CD4-positive, alpha-beta T cell treated with Interleukin-17A for 4 hours (primary cell): ENCODE measurements around the gene POLR2I.
"Not testable (repeated sequence)": the region's sequence is repeated elsewhere in the genome, so short reads cannot be mapped to it uniquely, and the experiment has no call there.

Source experiments
- DNase-seq: peaks from one replicate; pipeline ENCODE4 v3.0.0-alpha.2; 2020; ENCODE audit warnings: mixed read lengths

POLR2I gene

DNA sequence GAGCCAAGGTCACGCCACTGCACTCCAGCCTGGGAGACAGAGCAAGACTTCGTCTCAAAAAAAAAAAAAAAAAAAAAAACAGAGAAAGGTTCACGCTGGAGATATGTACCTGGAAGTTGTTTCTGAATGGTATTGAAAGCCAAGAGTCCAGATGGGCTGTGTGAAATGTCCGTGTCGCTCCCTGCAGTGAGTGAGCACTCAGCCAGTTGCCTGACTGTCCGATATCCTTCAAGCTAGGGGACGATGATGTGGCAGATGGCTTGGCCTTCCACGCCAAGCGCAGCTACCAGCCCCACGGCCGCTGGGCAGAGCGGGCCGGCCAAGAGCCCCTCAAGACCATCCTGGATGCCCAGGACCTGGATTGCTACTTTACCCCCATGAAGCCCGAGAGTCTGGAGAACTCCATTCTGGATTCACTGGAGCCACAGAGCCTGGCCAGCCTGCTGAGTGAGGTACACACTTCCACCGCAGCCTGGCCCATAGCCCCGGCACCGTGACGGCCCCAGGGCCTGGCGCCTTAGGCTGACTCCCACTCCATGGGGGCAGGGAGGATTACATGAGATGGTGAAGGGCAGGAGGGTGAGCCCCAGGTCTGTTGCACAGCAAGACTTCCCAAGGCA lies 15.4 kb downstream of the POLR2I start:
- no peak for DNase-seq

DNA sequence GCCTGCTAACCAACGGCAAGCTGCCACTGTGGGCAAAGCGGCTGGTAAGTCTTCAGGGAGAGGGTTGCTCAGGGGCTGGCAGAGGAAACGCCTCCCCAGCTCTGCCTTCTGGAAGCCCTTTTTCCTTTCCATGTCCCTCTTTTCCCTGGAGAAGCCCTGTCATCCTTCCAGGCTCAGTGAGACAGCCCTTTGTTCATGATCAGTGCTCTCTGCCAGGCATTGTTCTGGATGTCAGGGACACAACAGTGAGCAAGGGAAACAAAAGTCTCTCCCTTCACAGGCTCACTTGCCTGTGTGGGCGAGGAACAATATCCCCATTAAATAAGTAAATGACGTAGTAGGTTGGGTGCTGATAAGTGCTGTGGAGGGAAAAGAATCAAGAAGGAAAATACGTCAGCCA lies 17.6 kb downstream of the POLR2I start:
- DNase-seq, result no peak

DNA sequence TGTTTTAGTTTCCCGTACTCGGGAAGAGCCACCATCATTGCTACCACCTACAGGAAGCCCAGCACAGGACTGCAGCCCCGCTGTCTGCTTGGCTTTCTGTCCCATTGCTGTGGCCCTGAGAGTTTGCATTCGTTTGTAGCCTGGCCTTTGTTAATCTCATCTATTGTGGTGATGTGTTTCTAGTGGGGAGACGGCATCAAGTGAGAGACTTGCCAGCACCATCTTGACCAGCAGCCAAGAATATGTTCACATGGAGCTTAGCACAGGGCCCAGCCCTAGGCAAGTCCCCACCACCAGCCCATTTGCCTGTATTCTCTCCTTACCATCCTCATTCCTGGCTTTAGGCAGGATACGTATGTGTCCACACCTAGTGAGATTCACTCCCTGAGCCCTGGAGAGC lies 21.0 kb downstream of the POLR2I start:
- no peak for DNase-seq

DNA sequence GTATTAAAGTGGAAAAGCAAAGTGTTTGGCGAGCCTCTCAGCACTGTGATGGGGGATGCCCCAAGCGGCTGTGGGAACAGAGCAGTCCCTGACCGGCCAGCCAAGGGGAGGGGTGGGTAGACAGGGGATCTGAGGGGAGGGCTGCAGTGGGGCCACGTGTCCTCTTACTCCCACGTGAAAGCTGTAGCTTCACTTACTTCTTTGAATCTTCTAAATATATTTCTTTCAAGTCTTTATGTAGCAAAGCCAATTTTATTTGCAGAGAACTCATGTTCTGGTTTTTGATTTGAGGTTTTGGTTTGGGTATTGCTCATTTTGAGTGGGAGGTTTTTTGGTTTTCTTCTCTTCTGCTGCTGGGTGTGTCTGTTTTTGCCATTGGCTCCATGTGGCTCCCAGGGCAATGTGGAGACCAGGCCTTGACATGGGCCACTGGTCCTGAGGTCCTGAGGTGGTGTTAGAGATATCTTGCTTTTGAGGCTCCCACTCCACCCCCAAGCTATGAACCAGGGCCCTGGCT lies 21.5 kb downstream of the POLR2I start:
- no peak for DNase-seq

DNA sequence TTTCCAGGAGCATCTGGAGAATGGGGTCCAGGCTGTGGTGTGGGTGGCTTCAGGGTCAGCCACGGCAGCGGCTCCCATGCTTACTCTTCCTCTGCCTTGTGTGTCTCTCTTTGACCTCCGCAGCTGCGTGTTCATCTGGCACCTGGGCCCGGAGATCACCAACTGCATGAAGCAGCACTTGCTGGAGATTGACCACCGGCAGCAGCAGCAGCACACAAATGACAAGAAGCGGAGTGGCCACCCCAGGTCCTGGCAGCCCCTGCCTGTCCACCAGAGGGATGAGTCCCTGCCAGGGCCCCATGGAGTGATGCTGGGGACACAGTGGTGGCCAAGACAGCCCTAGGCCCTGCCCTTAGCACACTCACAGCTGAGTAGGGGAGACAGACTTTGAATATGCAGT lies 22.1 kb downstream of the POLR2I start:
- DNase-seq, result no peak

DNA sequence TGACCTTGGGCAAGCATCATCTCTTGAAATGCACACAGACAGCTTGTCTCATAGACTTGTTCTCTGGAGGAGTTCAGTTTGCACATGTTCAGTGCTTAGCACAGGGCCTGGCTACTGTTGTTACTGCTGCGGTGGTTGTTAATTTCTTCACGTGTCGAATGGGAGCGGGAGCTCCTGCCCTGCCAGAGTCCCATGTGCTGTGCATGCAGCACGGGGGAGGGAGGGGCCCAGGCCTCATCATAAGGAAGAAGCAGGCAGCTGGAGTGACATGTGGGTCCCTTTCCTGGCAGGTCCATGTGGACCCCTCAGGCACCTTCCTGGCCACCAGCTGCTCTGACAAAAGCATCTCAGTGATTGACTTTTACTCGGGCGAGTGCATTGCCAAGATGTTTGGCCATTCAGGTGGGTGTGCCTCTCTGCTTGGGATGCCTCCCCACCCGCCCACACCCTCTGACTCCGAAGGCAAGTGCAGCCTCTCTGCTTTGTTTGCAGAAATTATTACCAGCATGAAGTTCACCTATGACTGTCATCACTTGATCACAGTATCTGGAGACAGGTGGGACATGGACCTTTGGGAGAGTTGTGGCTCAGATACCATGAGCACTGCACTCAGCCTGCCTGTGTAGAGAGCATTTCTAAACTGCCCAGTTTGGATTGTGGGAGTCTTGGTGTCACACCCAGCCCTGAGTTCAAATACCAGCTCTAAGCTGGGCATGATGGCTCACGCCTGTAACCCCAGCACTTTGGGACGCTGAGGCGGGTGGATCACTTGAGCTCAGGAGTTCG lies 23.6 kb downstream of the POLR2I start:
- DNase-seq, result no peak

DNA sequence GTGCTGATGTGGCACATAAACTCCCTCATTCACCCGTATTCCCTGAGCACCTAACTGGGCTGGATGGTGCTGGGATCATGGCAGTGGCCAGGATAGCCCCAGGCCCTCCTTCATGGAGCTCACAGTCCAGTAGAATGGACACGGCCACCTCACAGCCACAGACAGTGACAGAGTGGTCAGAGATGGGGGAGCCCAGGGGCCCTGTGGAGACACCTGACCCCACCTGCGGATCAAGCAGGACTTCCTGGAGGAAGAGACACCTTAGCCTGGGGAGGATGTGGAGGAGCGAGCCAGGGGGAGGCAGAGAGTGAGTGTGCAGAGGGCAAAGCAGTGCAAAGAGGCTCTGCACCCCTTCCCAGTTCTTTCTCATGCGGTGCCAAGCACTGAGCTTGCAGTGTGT lies 24.8 kb downstream of the POLR2I start:
- DNase-seq, result no peak

DNA sequence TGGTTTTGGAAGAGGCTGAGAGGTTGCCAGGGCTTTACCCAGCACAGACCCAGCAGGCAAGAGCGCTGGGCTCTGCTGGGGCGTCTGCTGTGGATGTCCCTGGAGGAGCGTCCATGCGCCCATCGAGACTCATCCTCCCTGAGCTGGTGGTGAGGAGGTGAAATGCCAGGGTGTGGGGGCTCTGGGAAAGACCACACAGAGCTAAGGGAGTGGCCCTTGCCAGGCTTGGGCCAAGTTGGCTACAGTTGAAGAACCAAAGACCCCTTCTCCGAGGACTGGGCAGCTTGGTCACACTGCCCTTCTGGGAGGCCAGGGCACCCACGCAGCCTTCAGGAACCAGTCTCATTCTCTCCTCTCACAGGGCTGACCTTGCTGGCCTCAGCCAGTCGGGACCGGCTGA lies 28.3 kb downstream of the POLR2I start:
- DNase-seq, result no peak

DNA sequence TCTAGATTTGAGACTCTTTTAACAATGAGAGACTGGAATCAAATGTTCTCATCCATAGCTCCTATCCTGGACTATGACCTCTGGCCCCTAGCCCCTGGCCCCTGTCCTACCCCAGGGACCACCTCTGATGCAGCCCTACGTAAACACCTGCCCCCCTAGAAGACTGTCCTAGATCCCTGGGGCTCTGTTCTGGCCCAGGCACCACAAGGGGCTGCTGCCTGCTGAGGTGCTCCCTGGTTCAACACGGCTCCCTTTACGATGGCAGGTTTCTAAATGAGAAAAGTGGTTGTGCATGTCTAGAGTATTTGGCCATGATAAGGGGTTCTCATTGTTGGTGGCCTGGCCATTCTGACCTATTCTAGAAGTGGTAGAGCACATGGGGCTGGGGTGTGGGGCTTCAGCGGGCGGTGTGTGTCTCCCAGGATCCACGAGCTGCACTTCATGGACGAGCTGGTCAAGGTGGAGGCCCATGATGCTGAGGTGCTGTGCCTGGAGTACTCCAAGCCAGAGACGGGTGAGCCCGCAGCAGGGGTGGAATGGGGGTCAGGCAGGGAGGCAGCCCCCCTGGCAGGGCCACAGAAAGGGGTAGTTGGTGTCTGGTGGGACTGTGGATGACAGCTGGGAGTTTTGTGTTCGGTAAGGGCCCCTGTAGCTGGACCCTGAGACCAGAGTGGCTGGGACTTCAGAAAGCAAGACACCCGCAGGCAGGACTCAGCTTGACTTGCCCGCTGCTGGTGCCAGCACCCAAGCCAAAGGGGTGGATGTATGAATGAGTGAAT lies 30.3 kb downstream of the POLR2I start:
- DNase-seq, result no peak

DNA sequence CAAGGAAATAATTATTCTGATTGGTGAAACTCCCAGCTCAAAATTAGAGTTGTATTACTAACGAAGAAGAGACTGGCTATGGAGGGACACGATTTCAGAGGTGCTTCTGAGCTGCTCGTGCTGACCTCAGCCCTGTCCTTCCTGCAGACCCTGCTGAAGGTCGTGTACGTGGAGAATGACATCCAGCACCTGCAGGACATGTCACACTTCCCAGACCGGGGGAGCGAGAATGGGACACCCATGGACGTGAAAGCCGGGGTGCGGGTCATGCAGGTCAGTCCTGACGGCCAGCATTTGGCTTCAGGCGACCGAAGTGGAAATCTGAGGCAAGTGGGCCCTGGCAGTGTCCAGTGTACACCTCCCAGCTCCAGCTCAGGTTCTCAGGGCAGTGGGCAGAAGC lies 31.8 kb downstream of the POLR2I start:
- no peak for DNase-seq

DNA sequence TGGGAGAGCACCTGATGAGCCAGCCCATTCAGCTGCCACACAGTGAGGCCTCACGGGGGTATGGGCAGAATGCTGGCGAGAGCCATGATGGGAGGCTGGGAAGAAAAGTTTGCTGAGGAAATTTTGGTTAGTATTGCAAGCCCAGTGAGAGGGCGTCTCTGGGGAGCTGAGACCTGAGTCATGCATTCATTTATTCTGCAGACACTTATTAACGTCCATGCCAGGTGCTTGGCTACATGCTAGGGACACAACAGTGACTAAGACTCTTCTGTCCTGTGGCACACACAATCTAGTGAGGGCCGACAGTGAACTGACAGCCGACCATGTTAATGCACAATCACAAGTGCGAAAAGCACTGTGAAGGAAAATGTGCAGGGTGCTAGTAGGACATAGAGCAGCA lies 32.8 kb downstream of the POLR2I start:
- no peak for DNase-seq

DNA sequence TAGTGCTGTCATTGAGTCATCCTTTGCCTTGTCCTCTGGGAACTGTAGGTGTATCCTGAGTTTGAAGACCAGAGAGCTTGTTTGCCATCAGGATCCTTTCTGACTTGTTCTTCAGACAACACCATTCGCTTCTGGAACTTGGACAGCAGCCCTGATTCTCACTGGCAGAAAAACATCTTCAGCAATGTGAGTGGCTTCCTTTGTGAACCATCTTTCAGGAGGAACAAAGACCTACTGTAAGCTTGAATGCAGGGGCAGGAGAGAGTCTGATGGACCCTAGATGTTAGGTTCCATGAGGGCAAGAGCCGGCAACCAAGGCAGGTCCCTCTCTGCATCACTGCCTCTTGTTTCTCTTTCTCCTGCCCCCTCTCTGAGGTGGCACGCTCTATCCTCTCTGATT lies 33.3 kb downstream of the POLR2I start:
- no peak for DNase-seq

DNA sequence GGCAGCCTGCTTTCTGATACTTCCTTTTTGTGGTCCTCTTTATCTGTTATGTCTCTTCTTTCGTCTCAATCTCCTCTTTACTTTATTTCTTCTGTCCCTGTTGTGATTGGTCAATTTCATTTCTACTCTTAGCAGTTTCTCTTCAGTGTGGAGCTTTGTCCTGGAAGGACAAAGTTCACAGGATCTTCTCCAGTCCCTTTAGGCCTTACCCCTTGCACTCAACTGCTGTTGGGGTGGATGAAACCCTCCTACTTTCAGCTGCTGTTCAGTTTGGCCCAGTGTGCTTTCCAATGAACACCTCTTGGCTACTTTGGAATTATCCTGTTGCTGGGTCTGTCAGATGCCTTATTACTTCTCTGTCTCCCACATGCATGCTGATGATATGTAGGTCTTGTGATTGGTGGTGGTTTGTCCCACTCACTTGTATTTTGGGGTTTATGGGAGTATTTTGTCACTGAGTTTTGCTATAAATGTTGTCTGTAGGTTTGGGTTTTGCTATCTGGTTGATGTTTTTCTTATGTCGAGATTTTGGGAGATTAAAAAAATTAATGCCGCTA lies 35.2 kb downstream of the POLR2I start:
- DNase-seq, result no peak

DNA sequence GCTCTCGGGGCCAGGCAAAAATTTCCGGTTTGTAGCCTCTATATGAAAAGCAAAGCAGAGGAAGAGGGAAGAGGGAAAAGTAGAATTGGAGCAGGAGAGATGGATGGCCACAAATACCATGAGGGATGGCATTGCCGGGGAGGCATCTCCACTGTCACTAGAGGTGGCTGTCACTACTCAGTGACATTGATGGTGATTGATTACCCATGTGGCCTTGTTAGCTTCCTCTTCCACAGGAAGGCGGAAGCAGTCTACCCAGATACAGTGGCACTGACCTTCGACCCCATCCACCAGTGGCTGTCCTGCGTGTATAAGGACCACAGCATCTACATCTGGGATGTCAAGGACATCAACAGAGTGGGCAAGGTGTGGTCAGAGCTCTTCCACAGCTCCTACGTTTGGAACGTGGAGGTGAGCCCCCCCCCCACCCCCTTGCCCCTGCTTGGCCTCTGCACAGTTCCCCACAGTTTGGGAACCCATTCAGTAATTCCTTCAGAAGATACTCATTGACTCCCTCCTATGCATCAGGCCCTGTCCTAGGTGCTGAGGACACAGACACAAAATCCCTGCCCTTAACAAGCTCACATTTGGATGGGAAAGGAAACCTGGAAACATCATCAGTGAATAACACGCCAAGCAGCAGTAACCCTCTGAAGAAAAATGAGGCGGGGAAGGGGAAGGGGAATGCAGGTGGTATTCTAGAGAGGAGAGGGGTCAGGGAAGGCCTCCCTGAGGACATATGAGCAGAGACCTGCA lies 41.4 kb downstream of the POLR2I start:
- DNase-seq, result no peak

DNA sequence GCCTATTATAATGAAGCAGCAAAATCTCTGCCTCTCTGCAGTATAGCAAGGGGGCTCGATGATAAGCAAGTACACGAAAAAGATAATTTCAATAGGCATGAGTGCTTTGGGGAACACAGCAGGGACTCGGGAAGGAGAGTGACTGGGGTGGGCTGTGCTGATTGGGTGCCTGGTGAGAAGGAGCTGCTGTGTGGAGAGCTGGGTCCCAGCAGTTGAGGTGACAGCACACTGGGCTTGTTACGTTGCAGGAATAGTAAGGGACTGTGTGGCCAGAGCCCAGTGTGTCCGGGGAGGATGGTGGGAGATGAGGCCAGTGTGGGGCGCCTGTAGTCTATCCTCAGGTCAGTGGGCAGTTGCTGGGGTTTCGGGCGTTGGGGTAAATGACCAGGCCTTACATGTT lies 42.6 kb downstream of the POLR2I start:
- no peak for DNase-seq

DNA sequence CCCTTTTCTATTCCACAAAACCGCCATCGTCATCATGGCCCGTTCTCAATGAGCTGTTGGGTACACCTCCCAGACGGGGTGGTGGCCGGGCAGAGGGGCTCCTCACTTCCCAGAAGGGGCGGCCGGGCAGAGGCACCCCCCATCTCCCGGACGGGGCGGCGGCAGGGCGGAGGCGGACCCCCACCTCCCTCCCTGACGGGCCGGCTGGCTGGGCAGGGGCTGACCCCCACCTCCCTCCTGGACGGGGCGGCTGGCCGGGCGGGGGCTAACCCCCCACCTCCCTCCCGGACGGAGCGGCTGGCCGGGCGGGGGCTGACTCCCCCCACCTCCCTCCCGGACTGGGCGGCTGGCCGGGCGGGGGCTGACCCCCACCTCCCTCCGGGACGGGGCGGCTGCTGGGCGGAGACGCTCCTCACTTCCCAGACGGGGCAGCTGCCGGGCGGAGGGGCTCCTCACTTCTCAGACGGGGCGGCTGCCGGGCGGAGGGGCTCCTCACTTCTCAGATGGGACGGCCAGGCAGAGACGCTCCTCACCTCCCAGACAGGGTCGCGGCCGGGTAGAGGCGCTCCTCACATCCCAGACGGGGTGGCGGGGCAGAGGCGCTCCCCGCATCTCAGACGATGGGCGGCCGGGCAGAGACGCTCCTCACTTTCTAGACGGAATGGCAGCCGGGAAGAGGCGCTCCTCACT lies 45.7 kb downstream of the POLR2I start:
- not testable (repeated sequence) for DNase-seq

DNA sequence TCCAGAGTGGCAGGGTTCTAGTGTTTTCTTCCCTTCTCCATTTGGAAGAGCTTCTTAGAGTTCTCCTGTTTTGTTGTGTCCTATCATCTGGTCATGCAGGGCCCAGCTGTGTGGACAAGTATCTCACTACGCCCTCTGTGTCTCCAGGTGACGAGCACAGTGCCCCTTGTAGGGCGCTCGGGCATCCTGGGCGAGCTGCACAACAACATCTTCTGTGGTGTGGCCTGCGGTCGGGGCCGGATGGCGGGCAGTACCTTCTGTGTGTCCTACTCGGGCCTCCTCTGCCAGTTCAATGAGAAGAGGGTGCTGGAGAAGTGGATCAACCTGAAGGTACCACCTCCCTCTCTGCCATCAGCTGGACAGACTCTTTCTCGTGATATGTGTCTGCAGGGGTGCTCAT lies 47.0 kb downstream of the POLR2I start:
- no peak for DNase-seq

DNA sequence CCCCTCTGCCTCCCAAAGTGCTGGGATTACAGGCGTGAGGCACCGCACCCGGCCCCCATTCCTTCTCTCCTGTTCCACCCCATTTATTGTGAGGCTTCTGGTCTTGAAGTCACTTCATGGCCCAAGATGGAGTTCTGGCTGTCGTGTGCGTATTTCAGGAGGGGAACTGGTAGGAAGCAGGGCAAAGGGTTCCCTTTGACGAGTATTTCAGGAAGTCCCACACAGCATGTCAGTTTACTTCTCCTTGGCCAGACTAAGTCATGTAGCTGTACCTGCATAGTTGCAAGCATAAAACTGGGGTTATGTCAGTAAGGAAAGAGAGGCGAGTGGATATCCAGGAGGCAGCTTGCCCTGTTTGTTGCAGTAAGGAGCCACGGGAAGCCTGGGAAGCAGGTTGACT lies 49.8 kb downstream of the POLR2I start:
- DNase-seq, result no peak
